HG03025 (cell line): ENCODE measurements around the gene LGMN.
"Not testable (repeated sequence)": the region's sequence is repeated elsewhere in the genome, so short reads cannot be mapped to it uniquely, and the experiment has no call there.

Source experiments
- ATAC-seq: cut with Tn5 transposase; IDR thresholded peaks from one replicate; pipeline ENCODE4 v1.9.1; 2021; ENCODE audit warnings: mild to moderate bottlenecking, moderate library complexity; ENCODE audit not compliant: unreplicated experiment, low FRiP score

LGMN gene

DNA sequence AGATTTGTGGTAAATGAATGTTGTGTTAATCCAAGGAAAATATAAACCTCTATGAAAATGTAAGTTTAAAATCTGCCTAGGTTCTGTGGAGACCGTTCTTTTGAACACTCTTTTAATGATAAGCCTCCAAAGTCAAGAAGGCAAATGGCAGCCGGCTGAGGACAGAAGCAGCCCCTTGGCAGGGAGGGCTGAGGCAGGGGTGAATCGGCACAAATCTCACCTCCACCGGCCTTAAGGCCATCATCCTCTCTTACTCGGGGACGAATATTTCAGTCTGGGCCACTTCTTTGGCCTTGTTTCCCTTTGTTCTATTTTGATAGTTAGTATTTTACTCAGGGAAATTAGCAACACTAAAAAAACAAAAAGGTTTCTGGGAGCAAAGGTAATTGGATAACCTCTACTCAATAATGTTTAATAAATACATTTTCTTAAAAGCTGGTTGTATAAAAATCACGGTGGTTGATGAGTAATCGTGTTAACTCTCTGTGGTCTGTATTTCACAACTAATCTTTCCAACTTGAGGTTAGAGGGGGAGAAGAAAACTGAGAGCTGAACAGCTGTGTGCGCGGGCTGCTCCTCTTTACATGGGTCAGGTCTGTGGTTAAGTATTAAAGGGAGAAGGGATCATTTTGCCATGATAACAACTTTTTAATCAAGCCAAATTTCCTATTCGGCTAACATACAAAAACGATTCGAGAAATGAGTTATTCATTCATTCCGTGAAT is 18.6 kb downstream of the LGMN start:
- no peak for ATAC-seq

DNA sequence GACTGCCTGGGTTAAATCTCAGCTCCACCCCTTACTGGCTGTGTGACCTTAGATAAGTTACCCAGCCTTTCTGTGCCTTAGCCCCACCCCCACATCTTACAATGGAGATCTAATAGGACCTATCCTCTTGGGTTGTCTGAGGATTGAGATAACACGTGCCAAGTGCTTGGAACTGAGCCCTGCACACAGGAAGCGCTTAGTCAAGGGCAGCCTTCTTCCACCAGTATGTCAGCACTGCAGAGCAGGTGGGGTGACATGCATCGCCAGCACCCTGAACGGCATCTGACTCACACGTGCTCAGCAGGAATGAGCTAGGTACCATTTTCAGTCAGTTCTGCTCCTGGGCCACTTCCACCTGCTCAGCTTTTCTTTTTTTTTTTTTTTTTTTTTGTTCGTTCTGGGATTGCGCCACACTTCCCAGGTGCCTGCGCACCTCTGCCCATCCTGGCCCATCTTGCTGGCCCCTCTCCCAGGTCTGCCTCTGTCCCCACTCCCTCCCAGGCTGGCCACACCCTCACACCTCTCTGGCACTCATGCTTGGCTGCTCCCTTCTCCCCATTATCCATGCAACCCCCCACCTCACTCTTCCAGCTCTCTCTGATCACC is 19.6 kb downstream of the LGMN start:
- no peak for ATAC-seq

DNA sequence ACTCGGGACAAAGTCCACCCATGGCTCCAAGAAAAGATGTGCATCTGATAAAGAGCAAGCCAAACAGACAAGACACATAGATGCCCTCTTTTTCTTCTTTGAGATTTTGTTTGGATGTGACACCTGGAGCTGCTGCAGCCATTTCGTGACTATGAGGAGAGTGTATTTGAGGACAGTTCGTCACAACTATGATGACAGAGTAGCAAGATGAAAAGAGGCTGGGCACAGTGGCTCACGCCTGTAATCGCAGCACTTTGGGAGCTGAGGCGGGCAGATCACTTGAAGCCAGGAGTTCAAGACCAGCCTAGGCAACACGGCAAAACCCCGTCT is 21.5 kb downstream of the LGMN start:
- ATAC-seq = no peak

GRCh38 chr14:92726135-92726932 is 22.1 kb downstream of the LGMN start:
- no peak for ATAC-seq

- ATAC-seq = no peak
These were observed 23.7 kb downstream of the LGMN start for GRCh38 chr14:92724516-92725340.

GRCh38 chr14:92719890-92720323 is 28.5 kb downstream of the LGMN start:
- ATAC-seq = no peak

DNA sequence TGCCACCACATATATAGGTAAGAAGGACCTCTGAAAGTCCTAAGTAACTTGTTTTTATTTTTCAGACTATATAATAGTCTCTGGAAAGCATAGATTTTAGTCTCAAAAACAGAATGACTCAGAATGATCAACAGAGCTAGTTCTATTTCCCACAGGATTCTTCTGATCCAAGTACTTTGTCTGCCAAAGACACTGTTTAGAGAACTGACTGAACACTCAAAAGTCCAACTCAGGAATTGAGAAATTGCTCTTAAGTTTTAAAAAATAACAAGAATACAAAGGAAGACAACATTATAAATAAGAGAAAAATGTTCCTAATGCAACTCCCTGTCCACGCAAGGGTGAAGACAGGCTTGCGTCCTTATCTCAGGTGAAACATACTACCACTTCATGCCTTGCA is 29.0 kb downstream of the LGMN start:
- ATAC-seq = no peak

DNA sequence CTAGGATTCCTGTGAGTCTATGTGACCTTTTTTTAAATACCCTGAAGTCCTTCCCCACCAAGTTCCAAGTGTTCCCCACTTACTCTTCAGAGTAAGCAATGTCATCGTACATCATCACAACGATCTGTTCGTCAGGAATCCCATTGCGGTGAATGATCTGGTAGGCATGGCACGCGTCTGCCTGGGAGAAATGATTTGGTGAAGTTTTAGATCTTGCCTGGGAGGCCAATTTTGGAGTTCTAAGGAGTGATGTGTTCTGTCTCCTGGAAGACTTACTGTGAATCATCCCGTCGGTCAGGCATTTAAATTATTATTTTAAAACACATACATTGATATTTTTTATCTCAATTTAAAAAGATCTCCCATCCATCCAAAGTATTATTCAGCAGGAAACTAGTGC is 29.8 kb downstream of the LGMN start:
- no peak for ATAC-seq

DNA sequence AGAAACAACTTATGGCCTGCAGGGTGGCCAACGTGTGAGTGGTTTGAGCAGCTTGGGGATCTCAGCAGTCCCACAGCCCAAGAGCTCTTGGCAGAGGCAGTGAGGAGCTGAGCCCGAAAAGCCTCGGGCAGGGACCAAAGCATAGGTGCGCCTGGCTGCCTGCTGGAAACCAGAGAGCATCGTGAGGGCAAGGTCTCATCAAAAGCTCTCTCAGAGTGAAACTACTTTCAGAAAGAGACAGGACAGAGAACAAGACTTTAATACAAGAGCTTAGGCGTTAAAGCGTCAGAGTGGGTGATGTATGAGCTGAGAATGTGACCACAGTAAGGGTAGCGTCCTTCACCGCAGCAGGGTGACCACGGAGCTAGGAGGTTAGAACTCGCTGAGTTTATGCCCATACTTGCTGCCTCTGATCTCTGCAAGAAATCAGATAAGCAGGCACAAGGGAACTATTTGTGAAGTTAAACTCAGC is 30.8 kb downstream of the LGMN start:
- no peak for ATAC-seq

DNA sequence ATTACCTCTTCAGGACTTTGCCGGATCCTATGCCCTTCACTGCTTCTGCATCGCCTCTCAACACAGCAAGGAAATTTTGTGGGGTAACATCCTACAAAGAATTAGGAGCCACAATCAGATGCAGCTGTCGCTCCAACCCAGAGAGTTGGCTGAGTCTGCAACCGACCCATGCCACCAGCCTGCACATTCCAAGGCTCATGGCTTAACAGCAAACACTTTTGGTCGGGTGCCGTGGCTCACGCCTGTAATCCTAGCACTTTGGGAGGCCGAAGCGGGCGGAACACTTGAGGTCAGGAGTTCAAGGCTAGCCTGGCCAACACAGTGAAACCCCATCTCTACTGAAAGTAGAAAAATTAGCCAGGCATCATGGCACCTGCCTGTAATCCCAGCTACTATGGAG is 32.3 kb downstream of the LGMN start:
- ATAC-seq = no peak

- ATAC-seq = not testable (repeated sequence)
These were observed 33.6 kb downstream of the LGMN start for GRCh38 chr14:92714739-92715307.

- no peak for ATAC-seq
These were observed 35.8 kb downstream of the LGMN start for GRCh38 chr14:92712654-92713051.

DNA sequence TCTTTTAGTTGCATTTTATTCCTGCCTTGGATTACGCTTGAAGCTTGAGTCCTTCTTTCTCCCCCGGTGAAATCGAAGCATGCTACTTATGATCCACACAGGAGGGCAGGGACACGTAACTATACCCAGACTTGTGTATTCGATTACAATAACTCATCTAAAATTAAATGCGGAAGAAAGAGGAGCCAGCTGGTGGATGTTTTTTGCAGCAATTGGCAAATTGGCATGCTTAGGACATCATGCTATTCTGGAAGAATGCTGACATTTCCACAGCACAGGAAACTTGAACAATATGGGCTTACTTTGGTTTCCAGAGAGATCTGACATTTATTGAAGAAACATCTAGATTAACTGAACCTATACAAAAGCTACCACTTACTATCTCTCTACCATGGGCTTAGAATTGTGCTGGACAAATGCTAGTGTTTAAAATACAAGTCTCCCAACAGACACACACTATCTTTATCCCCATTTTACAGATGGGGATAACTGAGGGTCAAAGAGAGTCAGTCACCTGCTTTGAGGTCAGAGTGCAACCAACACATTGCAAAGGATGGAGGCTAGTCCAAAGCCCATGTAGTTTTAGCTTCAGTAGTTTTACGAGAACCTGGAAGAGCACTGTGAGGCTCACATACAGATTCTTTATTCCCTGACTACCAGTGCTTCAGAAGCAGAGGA is 36.3 kb downstream of the LGMN start:
- ATAC-seq = no peak

DNA sequence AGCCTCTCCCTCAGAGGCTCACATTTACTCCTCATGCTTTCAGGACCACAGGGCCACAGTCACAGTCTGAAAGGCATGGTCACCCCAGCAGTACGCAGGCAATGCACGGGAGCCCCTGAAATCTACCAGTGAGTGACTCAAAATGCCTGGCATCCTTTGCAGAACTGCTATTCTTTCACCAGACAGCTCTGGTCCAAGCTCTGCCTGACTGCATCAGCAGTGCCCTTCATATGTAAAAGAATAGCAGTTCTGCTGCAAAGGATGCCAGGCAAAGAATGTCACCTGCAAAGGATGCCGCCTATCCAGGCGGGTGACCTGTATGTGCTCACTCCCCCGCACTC is 38.5 kb downstream of the LGMN start:
- ATAC-seq = no peak

- ATAC-seq = no peak
These were observed 39.0 kb downstream of the LGMN start for GRCh38 chr14:92709340-92710000.

- ATAC-seq = no peak
These were observed 42.0 kb downstream of the LGMN start for GRCh38 chr14:92706386-92706785.

DNA sequence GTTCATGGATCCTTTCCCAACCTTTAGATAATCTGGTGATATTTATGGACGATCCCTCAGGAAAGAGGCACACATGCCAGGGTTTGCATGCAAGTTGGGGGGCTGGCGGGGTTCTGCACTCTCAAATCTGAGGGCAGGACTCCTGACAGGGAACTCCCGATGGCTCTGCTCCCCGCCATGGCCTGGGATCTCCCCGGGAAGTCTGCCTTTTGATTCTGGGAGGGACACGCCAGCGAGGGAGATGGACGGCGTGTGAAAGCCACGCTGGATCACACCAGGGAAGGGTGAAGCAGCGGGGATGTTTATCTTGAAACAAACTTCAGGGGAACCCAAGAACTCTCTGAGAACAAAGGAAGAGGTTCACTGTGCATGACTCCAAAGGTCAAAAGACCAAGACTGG is 43.6 kb downstream of the LGMN start:
- no peak for ATAC-seq

- peak; percentile 93 for ATAC-seq
These were observed 44.2 kb downstream of the LGMN start for GRCh38 chr14:92704036-92704804.

DNA sequence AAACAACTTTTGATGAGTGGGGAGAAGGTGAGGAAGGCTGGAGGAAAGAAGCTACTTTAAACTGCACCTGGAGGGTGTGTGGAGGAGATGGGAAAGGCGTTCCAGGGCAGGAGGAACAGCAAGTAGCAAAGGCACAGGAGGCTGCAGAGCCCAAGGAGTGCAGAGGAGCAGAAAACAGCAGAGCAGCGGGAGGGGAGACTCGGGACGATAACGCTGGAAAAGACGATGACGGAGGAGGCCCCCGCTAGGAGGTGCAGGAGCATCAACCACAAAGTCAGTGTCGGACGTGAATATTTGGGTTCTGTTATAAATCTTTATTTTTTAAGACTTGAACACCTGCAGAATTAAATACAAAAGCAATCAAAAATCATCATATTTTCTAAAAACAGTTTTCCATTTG is 44.9 kb downstream of the LGMN start:
- no peak for ATAC-seq
